CD4-positive, alpha-beta T cell treated with Interleukin-15 for 1 hour (primary cell): Measurements from ENCODE around the gene ANKMY1.
"Not testable (repeated sequence)": the region's sequence is repeated elsewhere in the genome, so short reads cannot be mapped to it uniquely, and the experiment has no call there.

Source experiments
- DNase-seq: peaks from one replicate; pipeline ENCODE4 v3.0.0-alpha.2; 2020

Gene ANKMY1

GRCh38 chr2:240551288-240551687 lies 6.5 kb downstream of the ANKMY1 start:
- no peak for DNase-seq

GRCh38 chr2:240539906-240540305 lies 17.9 kb downstream of the ANKMY1 start:
- DNase-seq: no peak

- not testable (repeated sequence) for DNase-seq
Observed at GRCh38 chr2:240539101-240539500, 18.7 kb downstream of the ANKMY1 start.

- DNase-seq: no peak
Observed at GRCh38 chr2:240538031-240538780, 19.6 kb downstream of the ANKMY1 start.

- DNase-seq: no peak
Observed at GRCh38 chr2:240532031-240532775, 25.6 kb downstream of the ANKMY1 start.

- no peak for DNase-seq
Observed at GRCh38 chr2:240531038-240531437, 26.8 kb downstream of the ANKMY1 start.

GRCh38 chr2:240530181-240530580 lies 27.6 kb downstream of the ANKMY1 start:
- DNase-seq: no peak

- no peak for DNase-seq
Observed at GRCh38 chr2:240529344-240529999, 28.3 kb downstream of the ANKMY1 start.

GRCh38 chr2:240528406-240529040 lies 29.3 kb downstream of the ANKMY1 start:
- DNase-seq: no peak

GRCh38 chr2:240527153-240527750 lies 30.5 kb downstream of the ANKMY1 start:
- DNase-seq: no peak

GRCh38 chr2:240526521-240526920 lies 31.3 kb downstream of the ANKMY1 start:
- no peak for DNase-seq

GRCh38 chr2:240525802-240526201 lies 32.0 kb downstream of the ANKMY1 start:
- DNase-seq: no peak

GRCh38 chr2:240524963-240525718 lies 32.6 kb downstream of the ANKMY1 start:
- no peak for DNase-seq

- no peak for DNase-seq
Observed at GRCh38 chr2:240523451-240524281, 34.1 kb downstream of the ANKMY1 start.

- DNase-seq: no peak
Observed at GRCh38 chr2:240522406-240522805, 35.4 kb downstream of the ANKMY1 start.

- not testable (repeated sequence) for DNase-seq
Observed at GRCh38 chr2:240521885-240522284, 35.9 kb downstream of the ANKMY1 start.

GRCh38 chr2:240520974-240521350 lies 36.8 kb downstream of the ANKMY1 start:
- DNase-seq: no peak

- DNase-seq: no peak
Observed at GRCh38 chr2:240520130-240520973, 37.4 kb downstream of the ANKMY1 start.

- DNase-seq: no peak
Observed at GRCh38 chr2:240519396-240520129, 38.2 kb downstream of the ANKMY1 start.
